ENCODE results near the gene BICC1.
A peak's percentile ranks its signal among the peaks of the same experiment; 100 is the strongest.

BICC1 gene

GRCh38 chr10:58631715-58632114 lies 119.0 kb downstream of the BICC1 start:
- Histone ChIP-seq H3K36me3 (ENCODE audit: low read depth) (no peaks in the 10 kb centered on the region), H3K9me3 (ENCODE audit: severe bottlenecking) (no peaks in the 10 kb centered on the region), H3K27ac (ENCODE audit: poor library complexity, severe bottlenecking) (no peak overlapping the region), H3K4me3 (ENCODE audit: severe bottlenecking) (no peak overlapping the region), H3K4me1 (ENCODE audit: insufficient read depth, poor library complexity, severe bottlenecking) (no peaks in the 10 kb centered on the region), H3K27me3 (ENCODE audit: insufficient read depth, poor library complexity, severe bottlenecking) (no peaks in the 10 kb centered on the region)
- no peak for ATAC-seq (ENCODE audit: low read depth)
- no peak for DNase-seq (ENCODE audit: low spot score)
- TF ChIP-seq CTCF (IDR thresholded peaks at IDR 0.05; ENCODE audit: poor library complexity, severe bottlenecking) = no peak

- no peak for ATAC-seq (ENCODE audit: low read depth)
These were observed 119.5 kb downstream of the BICC1 start for GRCh38 chr10:58632216-58632615.

GRCh38 chr10:58637352-58637751 lies 124.7 kb downstream of the BICC1 start:
- Histone ChIP-seq H3K36me3 (ENCODE audit: low read depth) (no peaks in the 10 kb centered on the region), H3K9me3 (ENCODE audit: severe bottlenecking) (no peaks in the 10 kb centered on the region), H3K27ac (ENCODE audit: poor library complexity, severe bottlenecking) (no peak overlapping the region), H3K4me1 (ENCODE audit: insufficient read depth, poor library complexity, severe bottlenecking) (peaks cover 22% of the 10 kb centered on the region), H3K27me3 (ENCODE audit: insufficient read depth, poor library complexity, severe bottlenecking) (no peaks in the 10 kb centered on the region), H3K4me3 (ENCODE audit: severe bottlenecking) (no peak overlapping the region)
- TF ChIP-seq CTCF (IDR thresholded peaks at IDR 0.05; ENCODE audit: poor library complexity, severe bottlenecking) = no peak
- DNase-seq (ENCODE audit: low spot score) (no peak), ATAC-seq (ENCODE audit: low read depth) (no peak)

More at GRCh38 chr10:58632216-58632615, 119.5 kb downstream of the BICC1 start:
- no peak overlapping the region for H3K4me3 ChIP-seq (ENCODE audit: severe bottlenecking)
- DNase-seq (ENCODE audit: low spot score) = no peak
- no peaks in the 10 kb centered on the region for H3K9me3 ChIP-seq (ENCODE audit: severe bottlenecking)
- no peaks in the 10 kb centered on the region for H3K36me3 ChIP-seq (ENCODE audit: low read depth)
- no peak overlapping the region for H3K27ac ChIP-seq (ENCODE audit: poor library complexity, severe bottlenecking)
- H3K4me1 ChIP-seq (ENCODE audit: insufficient read depth, poor library complexity, severe bottlenecking) = no peaks in the 10 kb centered on the region
- no peak for TF ChIP-seq CTCF (IDR thresholded peaks at IDR 0.05; ENCODE audit: poor library complexity, severe bottlenecking)
- H3K27me3 ChIP-seq (ENCODE audit: insufficient read depth, poor library complexity, severe bottlenecking) = no peaks in the 10 kb centered on the region

GRCh38 chr10:58638388-58638787 lies 125.7 kb downstream of the BICC1 start:
- Histone ChIP-seq H3K4me1 (ENCODE audit: insufficient read depth, poor library complexity, severe bottlenecking) (peaks cover 22% of the 10 kb centered on the region), H3K9me3 (ENCODE audit: severe bottlenecking) (no peaks in the 10 kb centered on the region), H3K36me3 (ENCODE audit: low read depth) (no peaks in the 10 kb centered on the region), H3K27me3 (ENCODE audit: insufficient read depth, poor library complexity, severe bottlenecking) (no peaks in the 10 kb centered on the region), H3K4me3 (ENCODE audit: severe bottlenecking) (no peak overlapping the region), H3K27ac (ENCODE audit: poor library complexity, severe bottlenecking) (no peak overlapping the region)
- DNase-seq (ENCODE audit: low spot score) (no peak), ATAC-seq (ENCODE audit: low read depth) (no peak)
- TF ChIP-seq CTCF (IDR thresholded peaks at IDR 0.05; ENCODE audit: poor library complexity, severe bottlenecking) = no peak

- Histone ChIP-seq H3K9me3 (ENCODE audit: severe bottlenecking) (no peaks in the 10 kb centered on the region), H3K4me3 (ENCODE audit: severe bottlenecking) (no peak overlapping the region), H3K27ac (ENCODE audit: poor library complexity, severe bottlenecking) (peak overlapping the region; percentile 82), H3K36me3 (ENCODE audit: low read depth) (no peaks in the 10 kb centered on the region), H3K27me3 (ENCODE audit: insufficient read depth, poor library complexity, severe bottlenecking) (no peaks in the 10 kb centered on the region), H3K4me1 (ENCODE audit: insufficient read depth, poor library complexity, severe bottlenecking) (peaks cover 30% of the 10 kb centered on the region)
- peak; percentile 82 for TF ChIP-seq CTCF (IDR thresholded peaks at IDR 0.05; ENCODE audit: poor library complexity, severe bottlenecking)
- peak; percentile 85 for ATAC-seq (ENCODE audit: low read depth)
- peak; percentile 66 for DNase-seq (ENCODE audit: low spot score)
These were observed 128.4 kb downstream of the BICC1 start for GRCh38 chr10:58641095-58641531.
